ENCODE measurements around the gene CCDC112. TPM values are rescaled to one million over a fixed set of nuclear protein-coding genes. Genes with fewer than 3 reads are reported as not detected.

Gene CCDC112
- total and polyA plus RNA-seq, 7 donors = 0.85 to 2.2 (median 2.0) TPM

- no peak overlapping the region for H3K4me3 ChIP-seq
- intact Hi-C loops (cut with DNase I) = no loop called here
- no peaks in the 10 kb centered on the region for H3K36me3 ChIP-seq (ENCODE audit: insufficient read depth in 1 of 2, low read depth in 1 of 2)
- no peak for TF ChIP-seq CTCF (IDR thresholded peaks at IDR 0.05)
- ATAC-seq (no peak), DNase-seq (no peak)
- H3K9me3 ChIP-seq = no peaks in the 10 kb centered on the region
- no peaks in the 10 kb centered on the region for H3K4me1 ChIP-seq
- WGBS, 3 donors = 25 to 48% (median 27%) methylated on average over 3 of the region's 3 CpGs
- H3K27me3 ChIP-seq (ENCODE audit: insufficient read depth in 3 of 3, low read length in 2 of 3) = no peaks in the 10 kb centered on the region
- no peak overlapping the region for H3K27ac ChIP-seq
Observed at GRCh38 chr5:115320006-115320405, 23.6 kb upstream of the CCDC112 start.

- 0% methylated on average over 1 of the region's 1 CpG for WGBS, 3 donors
- Histone ChIP-seq H3K4me3 (no peak overlapping the region), H3K27ac (no peak overlapping the region), H3K27me3 (ENCODE audit: insufficient read depth in 3 of 3, low read length in 2 of 3) (no peaks in the 10 kb centered on the region), H3K4me1 (no peaks in the 10 kb centered on the region), H3K9me3 (no peaks in the 10 kb centered on the region), H3K36me3 (ENCODE audit: insufficient read depth in 1 of 2, low read depth in 1 of 2) (no peaks in the 10 kb centered on the region)
- ATAC-seq (no peak), DNase-seq (no peak)
- intact Hi-C loops (cut with DNase I) = loop anchor here in 1 of 2 donors (10.0 kb wide), 1 partner anchor 46 kb away; no protein-coding TSS in a partner anchor
- TF ChIP-seq CTCF (IDR thresholded peaks at IDR 0.05) = no peak
Observed at GRCh38 chr5:115319007-115319406, 22.6 kb upstream of the CCDC112 start.

- H3K36me3 ChIP-seq (ENCODE audit: insufficient read depth in 1 of 2, low read depth in 1 of 2) = no peaks in the 10 kb centered on the region
- H3K27ac ChIP-seq = no peak overlapping the region
- WGBS, 3 donors = 22 to 51% (median 39%) methylated on average over 1 of the region's 1 CpG
- no peak overlapping the region for H3K4me3 ChIP-seq
- H3K27me3 ChIP-seq (ENCODE audit: insufficient read depth in 3 of 3, low read length in 2 of 3) = no peaks in the 10 kb centered on the region
- no peak for TF ChIP-seq CTCF (IDR thresholded peaks at IDR 0.05)
- intact Hi-C loops (cut with DNase I) = loop anchor here in 1 of 2 donors (10.0 kb wide), 1 partner anchor 47 kb away; no protein-coding TSS in a partner anchor
- no peaks in the 10 kb centered on the region for H3K9me3 ChIP-seq
- H3K4me1 ChIP-seq = no peaks in the 10 kb centered on the region
- ATAC-seq = no peak
- DNase-seq = no peak
Observed at GRCh38 chr5:115317736-115318135, 21.3 kb upstream of the CCDC112 start.

GRCh38 chr5:115317320-115317719 lies 20.9 kb upstream of the CCDC112 start:
- intact Hi-C loops (cut with DNase I) = loop anchor here in 1 of 2 donors (10.0 kb wide), 1 partner anchor 47 kb away; no protein-coding TSS in a partner anchor
- H3K4me3 ChIP-seq = no peak overlapping the region
- H3K36me3 ChIP-seq (ENCODE audit: insufficient read depth in 1 of 2, low read depth in 1 of 2) = no peaks in the 10 kb centered on the region
- no peak overlapping the region for H3K27ac ChIP-seq
- DNase-seq (no peak), ATAC-seq (no peak)
- no peaks in the 10 kb centered on the region for H3K9me3 ChIP-seq
- TF ChIP-seq CTCF (IDR thresholded peaks at IDR 0.05) = no peak
- H3K27me3 ChIP-seq (ENCODE audit: insufficient read depth in 3 of 3, low read length in 2 of 3) = no peaks in the 10 kb centered on the region
- no peaks in the 10 kb centered on the region for H3K4me1 ChIP-seq

DNA sequence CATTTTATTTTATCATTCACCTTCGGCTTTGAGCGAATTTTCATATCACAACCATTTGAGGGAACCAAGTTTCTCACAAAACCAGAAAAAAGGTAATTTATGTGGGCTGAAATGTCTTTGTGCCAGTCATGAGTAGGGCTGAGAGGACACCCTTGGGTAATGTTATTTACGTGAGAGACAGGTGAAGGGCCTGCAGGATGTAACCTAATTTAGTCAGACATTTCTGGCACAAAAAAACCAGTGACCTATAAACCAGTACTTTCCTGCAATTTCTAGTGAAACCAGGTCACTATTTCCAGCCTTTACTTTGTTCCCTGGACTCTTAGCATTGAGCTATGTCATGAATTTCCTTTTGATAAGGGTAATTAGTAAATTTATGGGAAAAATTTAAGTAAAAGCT lies 17.2 kb upstream of the CCDC112 start:
- no peak for ATAC-seq
- Histone ChIP-seq H3K36me3 (ENCODE audit: insufficient read depth in 1 of 2, low read depth in 1 of 2) (no peaks in the 10 kb centered on the region), H3K27me3 (ENCODE audit: insufficient read depth in 3 of 3, low read length in 2 of 3) (no peaks in the 10 kb centered on the region), H3K27ac (no peak overlapping the region), H3K4me1 (no peaks in the 10 kb centered on the region), H3K4me3 (no peak overlapping the region), H3K9me3 (no peaks in the 10 kb centered on the region)
- intact Hi-C loops (cut with DNase I) = loop anchor here (5.0 to 10.0 kb wide), 3 partner anchors 51 to 529 kb away; partner anchors contain the start of genes AP3S1 (in 1 of the 2) and ATG12 (in 1 of the 2)
- DNase-seq = no peak
- 76 to 93% (median 77%) methylated on average over 3 of the region's 3 CpGs for WGBS, 3 donors
- TF ChIP-seq CTCF (IDR thresholded peaks at IDR 0.05) = no peak

All from psoas muscle (tissue), 8 donors.